H7 (cell line): ENCODE data around the gene DNAH17. TPM values are rescaled to one million over a fixed set of nuclear protein-coding genes. Genes with fewer than 3 reads are reported as not detected.

Experiments
- DNase-seq: peaks from one replicate; pipeline ENCODE4 v3.0.0; 2012
- H3K27me3 ChIP-seq: 2 replicates; pipeline ENCODE4 v1.6.0; 2011; ENCODE audit warnings: mild to moderate bottlenecking, low read length; ENCODE audit not compliant: control insufficient read depth, insufficient read depth
- H3K36me3 ChIP-seq: replicated peaks from 2 replicates; pipeline ENCODE4 v1.5.1; 2011; ENCODE audit warnings: low read length; ENCODE audit not compliant: control insufficient read depth, insufficient read depth
- H3K4me3 ChIP-seq: 2 replicates; pipeline ENCODE4 v1.5.1; 2011; ENCODE audit warnings: low read depth, mild to moderate bottlenecking, control low read depth, low read length, moderate library complexity; ENCODE audit not compliant: insufficient read depth
- total RNA-seq: library from RNA; depleted of rRNA; stranded (reverse); fragments of >200 nt; shearing (Covaris generic); gene quantifications from 2 replicates; pipeline ENCODE4 v1.2.3, GENCODE V29; 2014

The DNAH17 gene
- total RNA-seq, 1 experiment from 2014 or later: 0.87 TPM

GRCh38 chr17:78550464-78550863 is 26.7 kb downstream of the DNAH17 start:
- DNase-seq: no peak

DNA sequence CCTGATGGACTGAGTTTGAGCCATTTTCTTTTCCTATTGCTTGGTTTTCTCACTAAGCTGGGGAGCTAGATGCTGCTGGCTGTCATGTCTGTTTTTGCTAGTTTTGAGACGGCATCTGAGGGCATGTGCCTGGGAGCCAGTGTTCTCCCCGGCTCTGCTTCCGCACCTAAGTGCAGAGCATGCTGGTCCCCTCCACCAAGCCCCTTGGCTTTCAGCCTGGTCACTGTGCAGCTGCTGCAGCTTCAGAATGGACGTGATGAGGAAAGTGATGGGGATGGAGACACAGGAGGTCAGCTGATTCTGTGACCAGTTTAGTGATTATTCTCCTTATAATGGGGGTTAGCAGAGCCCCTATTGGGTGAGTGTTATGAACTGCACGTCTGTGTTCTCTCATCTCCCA is 28.5 kb downstream of the DNAH17 start:
- H3K36me3 ChIP-seq: no peaks in the 10 kb centered on the region
- H3K4me3 ChIP-seq: no peak overlapping the region
- DNase-seq: no peak
- H3K27me3 ChIP-seq: no peaks in the 10 kb centered on the region

More at GRCh38 chr17:78550464-78550863, 26.7 kb downstream of the DNAH17 start:
- Histone ChIP-seq H3K36me3 (no peaks in the 10 kb centered on the region), H3K4me3 (no peak overlapping the region), H3K27me3 (no peaks in the 10 kb centered on the region)

- Histone ChIP-seq H3K27me3 (no peaks in the 10 kb centered on the region), H3K4me3 (no peak overlapping the region), H3K36me3 (no peaks in the 10 kb centered on the region)
- no peak for DNase-seq
Observed at GRCh38 chr17:78547035-78547434, 30.2 kb downstream of the DNAH17 start.

- Histone ChIP-seq H3K27me3 (no peaks in the 10 kb centered on the region), H3K36me3 (no peaks in the 10 kb centered on the region), H3K4me3 (no peak overlapping the region)
- DNase-seq: no peak
Observed at GRCh38 chr17:78546476-78546875, 30.7 kb downstream of the DNAH17 start.

DNA sequence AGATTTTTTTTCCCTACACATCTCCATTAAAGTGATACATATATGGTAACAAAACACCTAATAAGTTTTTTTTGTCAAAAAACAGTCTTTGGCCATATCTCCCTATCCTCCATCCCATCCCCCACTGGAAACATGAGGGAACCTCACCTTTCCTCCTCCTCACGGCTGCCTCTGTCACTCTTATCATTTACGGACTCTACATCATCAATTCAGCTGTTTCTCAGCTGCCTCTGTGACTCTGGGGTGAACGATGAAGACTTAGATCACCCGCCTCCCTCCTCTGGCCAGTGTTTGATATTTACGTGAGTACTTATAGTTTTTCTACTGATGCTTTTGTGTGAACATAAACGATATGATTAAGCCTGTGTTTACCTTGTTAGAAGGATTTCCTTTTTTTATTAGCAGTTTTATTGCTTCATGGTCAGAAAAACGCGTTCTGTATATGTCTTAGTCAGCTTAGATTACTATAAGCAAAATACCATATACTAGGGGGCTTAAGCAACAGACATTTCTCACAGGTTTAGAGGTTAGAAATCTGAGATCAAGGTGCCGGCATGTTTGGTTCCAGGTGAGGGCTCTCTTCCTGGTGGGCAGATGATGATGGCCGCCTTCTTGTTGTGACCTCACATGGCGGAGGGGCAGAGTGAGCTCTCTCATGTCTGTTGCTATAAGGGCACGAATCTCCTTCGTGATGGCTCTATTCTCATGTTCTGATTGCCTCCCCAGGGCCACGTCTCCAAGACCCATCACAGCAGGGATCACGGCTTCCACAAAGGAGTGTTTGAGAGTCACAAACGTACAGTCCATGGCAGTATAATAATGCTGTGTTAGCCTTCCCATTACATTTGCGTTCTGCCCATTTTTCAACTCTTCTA is 32.1 kb downstream of the DNAH17 start:
- H3K36me3 ChIP-seq: no peaks in the 10 kb centered on the region

GRCh38 chr17:78541488-78542206 is 35.5 kb downstream of the DNAH17 start:
- peak; percentile 42 for DNase-seq
- H3K27me3 ChIP-seq: no peaks in the 10 kb centered on the region
- no peaks in the 10 kb centered on the region for H3K36me3 ChIP-seq
- H3K4me3 ChIP-seq: no peak overlapping the region

More for the DNA sequence above, 32.1 kb downstream of the DNAH17 start:
- H3K27me3 ChIP-seq: no peaks in the 10 kb centered on the region
- DNase-seq: no peak
- H3K4me3 ChIP-seq: no peak overlapping the region

DNA sequence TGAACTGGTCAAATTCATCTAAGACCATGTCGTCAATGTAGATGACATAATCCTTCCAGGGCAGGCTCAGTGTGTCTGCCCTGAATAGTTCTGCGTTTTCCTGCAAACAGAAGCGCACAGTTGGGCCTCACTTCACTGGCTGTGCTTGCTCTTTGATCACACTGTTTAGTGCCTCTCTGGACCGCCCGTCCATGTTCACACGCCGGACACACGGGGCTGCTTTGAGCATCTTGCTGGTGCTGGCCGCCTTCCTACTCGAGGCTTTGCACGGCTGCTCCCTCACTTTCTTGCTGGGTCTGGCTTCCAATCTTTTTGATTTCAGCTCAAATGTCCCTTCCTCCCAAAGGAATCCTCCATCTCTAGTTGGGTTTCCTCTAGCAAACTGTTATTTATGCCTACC is 37.4 kb downstream of the DNAH17 start:
- Histone ChIP-seq H3K4me3 (no peak overlapping the region), H3K36me3 (no peaks in the 10 kb centered on the region), H3K27me3 (no peaks in the 10 kb centered on the region)
- DNase-seq: no peak

- peak; percentile 45 for DNase-seq
- Histone ChIP-seq H3K27me3 (no peaks in the 10 kb centered on the region), H3K36me3 (no peaks in the 10 kb centered on the region), H3K4me3 (no peak overlapping the region)
Observed at GRCh38 chr17:78538033-78538776, 39.0 kb downstream of the DNAH17 start.

GRCh38 chr17:78537217-78537860 is 39.9 kb downstream of the DNAH17 start:
- DNase-seq: no peak
- H3K27me3 ChIP-seq: no peaks in the 10 kb centered on the region
- H3K36me3 ChIP-seq: no peaks in the 10 kb centered on the region
- no peak overlapping the region for H3K4me3 ChIP-seq

DNA sequence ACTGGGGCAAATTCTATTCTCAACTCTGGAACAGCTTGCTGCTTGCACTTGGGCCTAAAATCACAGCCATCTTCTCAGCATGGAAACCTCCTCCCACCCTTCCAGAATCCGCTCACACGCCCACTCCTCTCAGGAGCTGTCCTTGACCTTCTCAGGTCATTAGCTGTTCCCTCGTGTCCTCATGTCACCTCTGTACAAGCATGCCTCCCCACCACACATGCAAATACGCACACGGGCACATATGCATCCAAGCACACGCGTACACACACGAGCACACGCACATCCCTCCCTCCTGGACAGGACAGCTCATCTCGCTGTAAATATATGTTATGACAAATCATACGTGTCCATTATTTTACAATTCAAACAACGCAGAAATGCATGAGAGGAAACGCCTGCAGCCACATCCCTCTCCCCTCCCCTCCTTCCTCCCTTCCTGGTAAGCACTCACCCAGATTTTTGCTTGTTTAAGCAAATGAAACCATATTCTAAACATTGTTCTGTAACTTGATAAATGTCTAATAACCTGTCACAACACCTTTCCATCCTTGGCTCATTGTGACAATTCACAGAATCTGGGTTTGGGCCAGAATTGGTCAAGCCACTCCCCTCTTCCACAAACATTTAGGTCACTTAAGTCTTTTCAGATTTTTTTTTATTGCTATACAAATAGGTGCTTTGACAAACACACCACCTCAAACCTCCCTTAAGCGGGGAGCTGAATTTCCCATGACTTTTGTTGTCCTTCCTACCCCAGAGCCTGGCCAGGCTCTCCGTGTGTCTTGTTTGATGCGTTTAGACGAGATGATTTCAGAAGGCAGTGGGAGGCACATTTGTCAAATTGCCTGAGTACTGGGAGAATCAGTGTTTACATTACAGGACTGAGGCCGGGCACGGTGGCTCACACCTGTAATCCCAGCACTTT is 41.7 kb downstream of the DNAH17 start:
- no peak overlapping the region for H3K4me3 ChIP-seq
- H3K36me3 ChIP-seq: no peaks in the 10 kb centered on the region
- DNase-seq: no peak
- H3K27me3 ChIP-seq: no peaks in the 10 kb centered on the region

DNA sequence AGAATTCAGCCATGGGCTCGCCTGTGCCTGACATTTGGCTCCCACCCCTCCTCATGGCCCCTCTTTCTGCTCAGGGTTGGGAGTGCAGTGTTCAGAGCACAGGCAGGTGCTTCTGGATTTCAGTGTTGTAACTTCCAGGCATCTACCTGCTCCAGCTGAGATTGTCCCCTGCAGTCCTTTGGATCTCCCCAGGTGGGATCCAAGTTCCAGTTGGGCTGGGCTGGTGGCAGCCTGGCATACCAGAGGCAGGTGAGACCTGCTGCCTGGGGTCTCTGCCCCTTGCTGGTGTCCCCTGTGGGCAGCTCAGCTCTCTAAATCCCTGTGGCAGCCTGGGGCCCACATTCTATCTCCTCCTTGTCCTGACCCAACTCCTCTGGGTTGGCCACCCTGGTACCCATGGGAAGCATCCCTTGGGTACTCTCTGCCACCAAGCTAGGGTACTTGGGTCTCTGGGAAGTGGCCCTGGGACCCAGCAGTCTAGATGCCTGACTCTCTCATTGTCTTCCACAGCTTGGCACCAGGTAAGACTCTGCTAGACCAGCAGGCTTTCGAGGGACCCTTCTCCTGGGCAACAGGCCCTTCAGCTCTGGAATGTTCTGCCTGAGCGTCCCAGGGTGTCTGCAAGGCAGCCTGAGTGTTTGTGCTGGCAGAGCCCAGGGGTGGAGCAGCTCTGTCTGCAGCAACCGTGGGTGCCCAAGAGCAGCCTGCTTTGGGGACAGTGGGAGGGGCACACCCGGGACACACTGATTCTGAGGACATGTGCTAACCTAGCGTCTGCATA is 42.5 kb downstream of the DNAH17 start:
- H3K36me3 ChIP-seq: no peaks in the 10 kb centered on the region
- no peak for DNase-seq
- no peak overlapping the region for H3K4me3 ChIP-seq
- no peaks in the 10 kb centered on the region for H3K27me3 ChIP-seq

- no peak for DNase-seq
- H3K27me3 ChIP-seq: no peaks in the 10 kb centered on the region
- no peaks in the 10 kb centered on the region for H3K36me3 ChIP-seq
- no peak overlapping the region for H3K4me3 ChIP-seq
Observed at GRCh38 chr17:78532922-78533640, 44.1 kb downstream of the DNAH17 start.
